HG03280 (cell line): ENCODE data around the gene CFAP20.

Experiments
- ATAC-seq: cut with Tn5 transposase; IDR thresholded peaks from one replicate; pipeline ENCODE4 v1.9.1; 2021; ENCODE audit warnings: mild to moderate bottlenecking, moderate library complexity; ENCODE audit not compliant: unreplicated experiment

The CFAP20 gene

GRCh38 chr16:58129097-58129936 is at the start of gene CFAP20:
TSS of gene CFAP20 (minus strand) at chr16:58129381. CDS start at chr16:58129115, 266 bp downstream.
- peak; percentile 82 for ATAC-seq

GRCh38 chr16:58177353-58177710 is 48.2 kb upstream of the CFAP20 start:
- no peak for ATAC-seq

GRCh38 chr16:58176608-58177352 is 47.6 kb upstream of the CFAP20 start:
- ATAC-seq = no peak

- no peak for ATAC-seq
Measured at GRCh38 chr16:58170223-58170622, 41.0 kb upstream of the CFAP20 start.

DNA sequence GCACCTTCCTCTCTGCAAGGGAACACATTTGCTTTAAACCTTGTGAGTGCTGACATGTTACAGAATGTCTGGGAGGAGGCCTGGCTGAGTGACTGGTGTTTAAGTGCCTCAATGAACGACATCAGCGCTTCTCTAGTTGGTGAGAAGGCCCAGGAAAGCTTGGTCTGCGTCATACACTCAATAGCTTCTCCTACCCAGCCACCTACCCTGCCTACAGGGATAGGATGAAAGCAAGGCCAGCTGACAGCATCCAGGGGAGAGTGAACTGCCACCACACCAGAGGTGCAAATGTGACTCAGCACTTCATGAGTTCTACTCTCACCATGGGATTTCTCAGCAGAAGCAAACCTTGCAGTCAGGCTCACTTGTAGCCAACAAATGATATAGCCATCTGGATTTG is 31.7 kb upstream of the CFAP20 start:
- ATAC-seq = no peak

GRCh38 chr16:58158725-58159124 is 29.5 kb upstream of the CFAP20 start:
- no peak for ATAC-seq

- ATAC-seq = no peak
Measured at GRCh38 chr16:58157951-58158540, 28.9 kb upstream of the CFAP20 start.

DNA sequence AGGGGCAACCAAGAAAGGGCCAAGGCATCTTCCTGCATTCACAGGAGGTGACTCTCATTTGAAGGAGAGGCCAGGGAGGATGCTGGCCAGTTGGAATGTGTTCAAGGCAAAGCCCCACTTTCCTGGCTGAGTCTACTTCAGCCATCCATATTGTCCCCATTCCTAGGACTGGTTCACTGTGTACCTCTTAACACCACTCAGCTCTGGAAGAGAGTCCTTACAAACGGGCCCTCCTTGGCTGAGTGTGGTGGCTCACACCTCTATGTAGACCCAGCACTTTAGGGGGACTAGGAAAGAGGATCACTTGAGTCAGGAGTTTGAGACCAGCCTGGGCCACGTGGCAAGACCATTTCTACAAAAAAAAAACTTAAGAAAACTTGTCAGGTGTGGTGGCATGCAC is 28.1 kb upstream of the CFAP20 start:
- ATAC-seq = no peak

GRCh38 chr16:58155839-58156238 is 26.7 kb upstream of the CFAP20 start:
- no peak for ATAC-seq

GRCh38 chr16:58154345-58154744 is 25.2 kb upstream of the CFAP20 start:
- no peak for ATAC-seq

GRCh38 chr16:58152246-58152868 is 23.2 kb upstream of the CFAP20 start:
- ATAC-seq = no peak

- no peak for ATAC-seq
Measured at GRCh38 chr16:58148526-58148925, 19.3 kb upstream of the CFAP20 start.

DNA sequence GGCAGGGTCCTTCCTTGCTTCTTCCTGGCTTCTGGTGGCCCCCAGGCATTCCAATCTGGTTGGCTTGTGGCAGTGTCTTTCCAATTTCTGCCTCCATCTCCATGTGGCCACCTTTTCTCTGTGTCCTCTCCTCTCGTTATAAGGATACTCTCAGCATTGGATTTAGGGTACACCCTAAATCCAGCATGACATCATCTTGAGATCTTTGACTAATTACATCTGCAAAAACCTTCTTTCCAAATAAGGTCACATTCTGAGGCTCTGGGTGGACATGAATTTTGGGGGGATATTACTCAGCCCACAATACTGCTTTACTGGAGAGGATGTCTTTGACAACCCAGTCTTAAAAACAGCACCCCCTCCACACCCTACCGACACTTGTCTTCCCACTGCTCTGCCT is 18.9 kb upstream of the CFAP20 start:
- no peak for ATAC-seq

GRCh38 chr16:58138852-58139251 is 9.7 kb upstream of the CFAP20 start:
- ATAC-seq = no peak

DNA sequence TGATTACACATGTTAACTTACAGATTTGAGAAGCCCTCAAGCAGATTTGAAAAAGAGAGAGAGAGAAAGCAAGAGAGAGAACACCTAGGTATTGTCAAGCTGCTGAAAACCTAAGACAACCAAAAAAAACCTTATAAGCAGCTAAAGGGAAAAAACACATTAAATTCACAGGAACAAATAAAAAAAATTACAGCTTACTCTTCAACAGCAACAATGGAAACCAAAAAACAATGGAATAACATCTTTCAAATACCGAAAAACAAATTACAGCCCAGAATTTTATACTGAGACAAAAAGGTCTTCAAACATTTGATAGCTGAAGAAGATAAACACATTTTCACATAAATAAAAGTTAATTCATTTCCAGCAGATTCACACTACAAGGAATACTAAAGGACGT is 8.4 kb upstream of the CFAP20 start:
- no peak for ATAC-seq

GRCh38 chr16:58128711-58129096 is 477 bp downstream of the CFAP20 start:
- peak; percentile 5 for ATAC-seq

DNA sequence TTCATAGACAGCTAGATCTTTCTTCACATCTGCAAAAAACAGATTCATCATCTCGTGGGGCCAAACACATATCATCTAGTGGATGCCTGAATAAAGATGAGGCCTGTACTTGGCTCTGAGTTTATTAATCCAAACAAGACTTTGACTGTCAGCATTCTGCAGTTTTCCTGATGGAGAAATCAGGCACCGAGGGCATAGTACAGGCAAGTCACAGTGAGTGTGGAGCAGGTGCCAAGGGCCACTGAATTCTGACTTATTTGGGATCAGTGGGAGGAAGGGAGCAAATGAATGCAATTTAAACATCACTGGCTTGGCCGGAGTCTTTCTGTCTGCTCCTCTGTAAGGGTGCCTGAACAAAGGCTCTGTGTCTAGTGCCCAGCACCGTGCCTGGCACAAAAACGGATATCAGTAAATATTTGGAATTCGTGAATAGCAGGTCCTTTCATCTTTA is 975 bp downstream of the CFAP20 start:
- ATAC-seq = no peak

DNA sequence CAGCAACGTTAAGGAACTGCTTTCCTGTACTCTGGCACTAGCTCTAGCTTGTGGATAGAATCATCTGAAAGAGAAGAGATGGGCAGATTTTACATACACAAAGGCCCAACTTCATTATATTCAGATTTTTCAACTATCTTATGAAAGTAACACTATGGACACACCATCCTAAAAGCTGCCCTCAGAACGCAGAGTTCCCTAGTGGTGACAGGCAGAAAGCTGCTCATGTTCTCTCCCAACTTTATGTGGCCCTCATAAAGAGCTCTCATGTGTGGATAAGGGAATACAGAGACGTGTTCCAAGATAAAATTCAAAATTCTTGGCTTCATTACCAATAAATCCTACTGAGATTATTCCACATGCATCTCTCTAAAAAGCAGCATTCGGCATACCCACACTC is 1.5 kb downstream of the CFAP20 start:
- ATAC-seq = no peak

GRCh38 chr16:58127033-58127556 is 2.1 kb downstream of the CFAP20 start:
- no peak for ATAC-seq

- no peak for ATAC-seq
Measured at GRCh38 chr16:58126451-58126961, 2.7 kb downstream of the CFAP20 start.

DNA sequence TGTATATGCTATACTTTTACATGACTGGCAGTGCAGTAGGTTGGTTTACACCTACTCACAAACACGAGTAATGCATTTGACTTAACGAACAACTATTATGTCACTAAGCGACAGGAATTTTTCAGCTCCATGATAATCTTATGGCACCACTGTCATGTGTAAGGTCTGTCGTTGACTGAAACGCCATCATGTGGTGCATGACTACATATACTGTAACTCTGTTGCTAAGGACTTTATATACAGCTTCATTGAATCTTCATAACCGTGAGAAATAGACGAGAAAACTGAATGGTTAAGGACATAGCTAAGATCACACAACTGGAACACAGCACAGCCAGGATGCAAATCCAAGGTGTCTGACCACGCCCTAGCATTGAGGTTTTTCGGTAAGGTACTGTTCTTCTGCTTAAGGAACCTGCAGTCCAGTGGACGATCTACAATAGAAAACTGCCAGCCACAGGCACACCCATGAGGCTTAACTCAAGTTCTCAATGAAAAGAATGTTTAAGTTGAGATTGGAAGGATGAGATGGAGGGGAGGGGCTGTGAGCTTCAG is 3.3 kb downstream of the CFAP20 start:
- no peak for ATAC-seq
